Transverse colon (tissue), 4 donors: Measurements from ENCODE around the gene ANO9. TPM values are rescaled to one million over a fixed set of nuclear protein-coding genes. Genes with fewer than 3 reads are reported as not detected.

Experiments used
- DNase-seq: peaks from one replicate; pipeline ENCODE4 v3.0.0-alpha.2; 2019
- H3K27ac ChIP-seq, 4 donors: fragments of 200-600 bp; sonication (generic); 2 replicates each; pipeline ENCODE4 v1.5.1; 2016 to 2018; ENCODE audit warnings: inconsistent platforms in 4 of 4
- H3K27me3 ChIP-seq: fragments of 200-600 bp; sonication (generic); 2 replicates; pipeline ENCODE4 v1.5.1; 2017; ENCODE audit warnings: inconsistent platforms
- H3K36me3 ChIP-seq, 4 donors: fragments of 200-600 bp; sonication (generic); 2 replicates each; pipeline ENCODE4 v1.5.1; 2017 to 2019; ENCODE audit warnings: inconsistent platforms in 4 of 4
- H3K4me1 ChIP-seq, 4 donors: fragments of 200-600 bp; sonication (generic); 2 replicates each; pipeline ENCODE4 v1.5.1; 2017 to 2020; ENCODE audit warnings: inconsistent platforms in 4 of 4
- H3K4me3 ChIP-seq, 4 donors: fragments of 200-600 bp; sonication (generic); 1 replicate in 1 of 4; 2 replicates in 3 of 4; pipeline versions ENCODE4 v1.5.1 to v1.6.1; 2017 to 2019; ENCODE audit warnings: inconsistent platforms in 4 of 4
- H3K9me3 ChIP-seq, 2 donors: fragments of 200-600 bp; sonication (generic); 2 replicates each; pipeline ENCODE4 v1.5.1; 2017 to 2019; ENCODE audit warnings: inconsistent platforms in 2 of 2
- EP300 ChIP-seq: sonication (generic); formaldehyde crosslinking; IDR thresholded peaks from one replicate; pipeline ENCODE4 v1.6.1; 2017; ENCODE audit warnings: antibody characterized with exemption, low read depth
- POLR2A ChIP-seq: fragments of 450-650 bp; IDR thresholded peaks from one replicate; pipeline ENCODE4 v1.6.1; 2016; ENCODE audit warnings: antibody characterized with exemption, mild to moderate bottlenecking, moderate library complexity
- POLR2AphosphoS5 ChIP-seq, 3 donors: sonication (generic); formaldehyde crosslinking; IDR thresholded peaks; one replicate each; pipeline ENCODE4 v1.6.1; 2016; ENCODE audit warnings: antibody characterized with exemption in 3 of 3
- WGBS, 2 donors: methylation state at CpG; one replicate each; pipeline ENCODE4 v1.1.5; 2018; ENCODE audit warnings: low coverage in 1 of 2; 5-methylcytosine and 5-hydroxymethylcytosine counted together
- in situ Hi-C, 4 donors: fragments of 200-750 bp; cut with MboI; loops; one replicate each; pipeline versions ENCODE4 v1.15.0 to v1.15.1; 2017; ENCODE audit warnings: low sequenced_read_pairs in 3 of 4, low pct_ligation_motif_present in 1 of 4, low pct_unique_long_range_greater_than_20kb in 1 of 4
- intact Hi-C: fragments of 100-400 bp; cut with DNase I; formaldehyde crosslinking; loops from one replicate; pipeline ENCODE4 v1.15.1; 2023; ENCODE audit warnings: low total_unique reads
- total RNA-seq, 4 donors: library from RNA; depleted of rRNA; stranded (reverse); fragments of >200 nt; gene quantifications; one replicate each; pipeline ENCODE4 v1.1.0, GENCODE V29; 2016
- TF ChIP-seq, protein P1 (sequence below), 5 experiments: fragments of 200-600 bp in 3 of 5; fragments of 450-650 bp in 2 of 5; sonication (generic) in 3 of 5; IDR thresholded peaks; 1 replicate in 2 of 5; 2 replicates in 3 of 5; pipeline ENCODE4 v1.5.1; 2016 to 2017; ENCODE audit warnings: antibody characterized with exemption in 5 of 5, inconsistent platforms in 3 of 5, mild to moderate bottlenecking in 2 of 5, moderate library complexity in 1 of 5

ANO9 gene
- total RNA-seq, 4 donors from 2014 or later: 117 to 490 (median 296) TPM

DNA sequence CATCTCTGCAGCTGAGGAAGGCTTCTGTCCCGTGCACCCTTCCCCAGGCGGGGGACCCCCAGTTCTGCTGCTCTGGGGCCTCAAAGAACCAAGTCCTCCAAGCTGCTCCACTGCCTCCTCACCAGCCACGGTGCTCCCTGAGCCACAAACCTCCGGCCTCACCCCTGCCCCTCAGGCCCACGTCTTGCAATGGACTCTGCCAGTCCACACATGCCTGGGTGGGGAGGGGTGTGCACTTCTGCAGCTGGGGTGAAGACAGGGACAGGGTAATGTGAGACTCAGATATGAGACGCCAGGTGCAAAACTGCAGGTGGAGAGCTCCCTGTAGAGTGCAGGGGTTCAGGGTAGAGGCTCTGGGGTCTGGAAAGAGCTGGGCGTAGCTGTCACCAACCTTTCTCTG, 5.1 kb upstream of the ANO9 start:
- DNase-seq: peak; percentile 55
- Histone ChIP-seq H3K36me3 (no peaks in the 10 kb centered on the region), H3K4me1 (peaks cover 25 to 75% (median 58%) of the 10 kb centered on the region in 4 donors), H3K4me3 (no peak overlapping the region), H3K9me3 (no peaks in the 10 kb centered on the region), H3K27me3 (peaks cover 9% of the 10 kb centered on the region), H3K27ac (peak overlapping the region; percentile 80 to 98 (median 95))
- in situ Hi-C loops: no loop called here
- no peak for TF ChIP-seq POLR2A
- TF ChIP-seq, protein P1, sequence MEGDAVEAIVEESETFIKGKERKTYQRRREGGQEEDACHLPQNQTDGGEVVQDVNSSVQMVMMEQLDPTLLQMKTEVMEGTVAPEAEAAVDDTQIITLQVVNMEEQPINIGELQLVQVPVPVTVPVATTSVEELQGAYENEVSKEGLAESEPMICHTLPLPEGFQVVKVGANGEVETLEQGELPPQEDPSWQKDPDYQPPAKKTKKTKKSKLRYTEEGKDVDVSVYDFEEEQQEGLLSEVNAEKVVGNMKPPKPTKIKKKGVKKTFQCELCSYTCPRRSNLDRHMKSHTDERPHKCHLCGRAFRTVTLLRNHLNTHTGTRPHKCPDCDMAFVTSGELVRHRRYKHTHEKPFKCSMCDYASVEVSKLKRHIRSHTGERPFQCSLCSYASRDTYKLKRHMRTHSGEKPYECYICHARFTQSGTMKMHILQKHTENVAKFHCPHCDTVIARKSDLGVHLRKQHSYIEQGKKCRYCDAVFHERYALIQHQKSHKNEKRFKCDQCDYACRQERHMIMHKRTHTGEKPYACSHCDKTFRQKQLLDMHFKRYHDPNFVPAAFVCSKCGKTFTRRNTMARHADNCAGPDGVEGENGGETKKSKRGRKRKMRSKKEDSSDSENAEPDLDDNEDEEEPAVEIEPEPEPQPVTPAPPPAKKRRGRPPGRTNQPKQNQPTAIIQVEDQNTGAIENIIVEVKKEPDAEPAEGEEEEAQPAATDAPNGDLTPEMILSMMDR (IDR thresholded peaks at IDR 0.05): no peak
- TF ChIP-seq POLR2AphosphoS5 (IDR thresholded peaks at IDR 0.05): no peak
- TF ChIP-seq EP300: no peak
- intact Hi-C loops: loop anchor here (10.0 kb wide), 1 partner anchor 72 kb away; no protein-coding TSS in a partner anchor
- WGBS, 2 donors: 55 to 69% methylated on average over 3 to 7 of the region's 7 CpGs

DNA sequence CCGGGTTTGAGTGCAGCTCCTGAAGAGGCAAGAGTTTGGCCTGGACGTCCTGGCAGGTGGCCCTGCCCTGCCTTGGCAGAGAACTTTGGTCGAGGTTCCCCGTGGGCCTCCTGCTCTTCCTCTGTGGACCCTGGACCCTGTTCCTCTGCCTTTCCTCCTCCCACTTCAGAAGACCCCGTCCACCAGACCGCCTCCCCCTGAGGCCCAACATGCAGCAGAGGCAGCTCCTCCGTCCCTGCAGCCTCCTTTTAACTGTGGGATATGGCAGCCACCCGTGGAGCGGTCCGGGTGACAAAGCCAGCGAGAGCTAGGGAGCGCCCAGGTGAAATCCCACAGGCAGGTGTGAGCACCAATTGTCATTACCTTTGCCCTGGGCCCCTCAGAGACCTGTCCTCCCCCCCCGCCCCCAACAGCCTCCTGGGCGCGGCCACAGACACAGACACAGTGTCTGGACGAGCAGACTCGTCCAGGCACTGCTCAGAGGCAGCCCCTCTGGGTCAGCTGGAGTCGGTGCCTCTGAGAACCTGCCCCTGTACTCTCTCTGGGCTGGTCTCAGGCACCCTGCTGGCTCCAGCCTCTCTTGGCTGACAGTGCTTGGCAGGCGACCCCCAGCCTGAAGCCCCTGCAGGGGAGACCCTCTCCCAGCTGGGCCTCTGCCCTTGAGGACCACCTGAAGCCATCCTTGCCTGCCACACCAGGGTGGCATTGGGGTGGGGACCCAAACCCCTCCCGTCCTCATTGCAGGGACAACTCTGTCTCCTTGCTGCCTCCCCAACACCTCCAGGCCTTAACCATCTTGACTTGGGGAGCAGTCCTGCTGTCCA, 4.2 kb upstream of the ANO9 start:
- TF ChIP-seq POLR2A: peak; percentile 55
- TF ChIP-seq, protein P1 (IDR thresholded peaks at IDR 0.05): no peak
- peak in 2 of 3 donors; percentile 59 to 62 for TF ChIP-seq POLR2AphosphoS5 (IDR thresholded peaks at IDR 0.05)
- Histone ChIP-seq H3K9me3 (no peaks in the 10 kb centered on the region), H3K27me3 (peaks cover 18% of the 10 kb centered on the region), H3K27ac (peak overlapping the region; percentile 80 to 98 (median 95)), H3K4me3 (no peak overlapping the region), H3K4me1 (peaks cover 16 to 71% (median 54%) of the 10 kb centered on the region in 4 donors), H3K36me3 (no peaks in the 10 kb centered on the region)
- DNase-seq: peak; percentile 77
- intact Hi-C loops (loop anchor here (10.0 kb wide), 1 partner anchor 71 kb away; no protein-coding TSS in a partner anchor), in situ Hi-C loops (no loop called here)
- WGBS, 2 donors: 43 to 52% methylated on average over 3 to 20 of the region's 20 CpGs

GRCh38 chr11:444396-445144, 2.8 kb upstream of the ANO9 start:
- peak; percentile 84 for DNase-seq
- H3K4me1 ChIP-seq: peaks cover 15 to 74% (median 54%) of the 10 kb centered on the region in 4 donors
- WGBS, 2 donors: 26 to 58% methylated on average over 3 to 12 of the region's 12 CpGs
- H3K9me3 ChIP-seq: no peaks in the 10 kb centered on the region
- H3K36me3 ChIP-seq: no peaks in the 10 kb centered on the region
- H3K4me3 ChIP-seq: no peak overlapping the region
- intact Hi-C loops (loop anchor here (10.0 kb wide), 1 partner anchor 70 kb away; no protein-coding TSS in a partner anchor), in situ Hi-C loops (no loop called here)
- TF ChIP-seq POLR2A (peak; percentile 61), EP300 (no peak), POLR2AphosphoS5 (IDR thresholded peaks at IDR 0.05) (peak; percentile 43 to 84 (median 54))
- TF ChIP-seq, protein P1 (IDR thresholded peaks at IDR 0.05): no peak
- peaks cover 20% of the 10 kb centered on the region for H3K27me3 ChIP-seq
- peak overlapping the region; percentile 80 to 98 (median 95) for H3K27ac ChIP-seq
